Pancreas (tissue), 10 donors: ENCODE results near the gene ABCC1. TPM values are rescaled to one million over a fixed set of nuclear protein-coding genes. Genes with fewer than 3 reads are reported as not detected.
A peak's percentile ranks its signal among the peaks of the same experiment; 100 is the strongest.

Experiments used
- ATAC-seq, 4 donors: fragments of 200-7000 bp; cut with Tn5 transposase; one replicate each; pipeline versions ENCODE4 v1.8.0 to v1.9.1; 2020; ENCODE audit warnings: mild to moderate bottlenecking in 4 of 4, moderate library complexity in 4 of 4
- DNase-seq, 6 donors: peaks; one replicate each; pipeline ENCODE4 v3.0.0-alpha.2; 2020
- FAIRE-seq: peaks from 2 replicates; lab custom pipeline; 2012; peaks lifted over from hg19 to GRCh38; lab: Jason Lieb, UNC
- H3K27ac ChIP-seq, 4 donors: fragments of 200-600 bp; sonication (generic); 1 replicate in 3 of 4; 2 replicates in 1 of 4; pipeline versions ENCODE4 v1.5.0 to v1.8.0; 2020
- H3K27me3 ChIP-seq, 4 donors: fragments of 200-600 bp; one replicate each; pipeline ENCODE4 v1.8.0; 2021
- H3K36me3 ChIP-seq, 3 donors: fragments of 200-600 bp; sonication (generic) in 1 of 3; one replicate each; pipeline versions ENCODE4 v1.5.0 to v1.8.0; 2020 to 2021
- H3K4me1 ChIP-seq, 3 donors: fragments of 200-600 bp; one replicate each; pipeline ENCODE4 v1.8.0; 2021
- H3K4me3 ChIP-seq, 4 donors: fragments of 200-600 bp; sonication (generic) in 2 of 4; one replicate each; pipeline versions ENCODE4 v1.5.0 to v1.8.0; 2020 to 2021
- H3K9me3 ChIP-seq, 4 donors: fragments of 200-600 bp; one replicate each; pipeline ENCODE4 v1.8.0; 2021
- whole genome bisulfite sequencing, 2 donors: extraction: QIAGEN DNeasy Blood & Tissue Kit; methylation state at CpG; one replicate each; pipeline ENCODE4 v1.1.7; 2013; 5-methylcytosine and 5-hydroxymethylcytosine counted together
- intact Hi-C, 3 donors: fragments of 100-400 bp; cut with DNase I; formaldehyde crosslinking; loops; one replicate each; pipeline versions ENCODE4 v1.11.1 to v1.14.2; 2022
- polyA plus RNA-seq, 2 donors: library from polyadenylated mRNA; stranded (reverse); fragments of 200-250 nt; gene quantifications; one replicate each; pipeline ENCODE4 v1.2.3, GENCODE V29; 2013
- total RNA-seq, 6 donors: library from RNA; stranded (reverse); fragmentation: NEBNext Ultra II Directional in 4 of 6; extraction: Animal tissue kit (Norgen Biotek cat#: 25700) in 4 of 6; gene quantifications; one replicate each; pipeline versions ENCODE4 v1.2.1 to v1.2.4, GENCODE V29; 2021 to 2023
- TF ChIP-seq, protein P1 (sequence below), 4 donors: fragments of 200-600 bp; sonication (generic) in 3 of 4; IDR thresholded peaks; one replicate each; pipeline versions ENCODE4 v1.5.0 to v1.8.0; 2021; ENCODE audit warnings: antibody characterized with exemption in 4 of 4
- donor health status: healthy with polysubstance abuse.
- donor health status: DM: no; HTN: no; CAD: no; lungs with moderate emphysema.
- donor health status: DM: no; HTN: no; CAD: no.
- donor health status: control.
- donor health status: control.
- donor health status: Bipolar disorder and iron deficiency.
- donor health status: DM: yes; HTN: yes; CAD: no.
- donor health status: DM: no; HTN: no; CAD: no.
- donor health status: DM: no; HTN: no; CAD: no.
- donor health status: DM: yes; HTN: yes; CAD: no.

The ABCC1 gene
- total and polyA plus RNA-seq, 8 donors, result 8.5 to 16.8 (median 12.0) TPM

DNA sequence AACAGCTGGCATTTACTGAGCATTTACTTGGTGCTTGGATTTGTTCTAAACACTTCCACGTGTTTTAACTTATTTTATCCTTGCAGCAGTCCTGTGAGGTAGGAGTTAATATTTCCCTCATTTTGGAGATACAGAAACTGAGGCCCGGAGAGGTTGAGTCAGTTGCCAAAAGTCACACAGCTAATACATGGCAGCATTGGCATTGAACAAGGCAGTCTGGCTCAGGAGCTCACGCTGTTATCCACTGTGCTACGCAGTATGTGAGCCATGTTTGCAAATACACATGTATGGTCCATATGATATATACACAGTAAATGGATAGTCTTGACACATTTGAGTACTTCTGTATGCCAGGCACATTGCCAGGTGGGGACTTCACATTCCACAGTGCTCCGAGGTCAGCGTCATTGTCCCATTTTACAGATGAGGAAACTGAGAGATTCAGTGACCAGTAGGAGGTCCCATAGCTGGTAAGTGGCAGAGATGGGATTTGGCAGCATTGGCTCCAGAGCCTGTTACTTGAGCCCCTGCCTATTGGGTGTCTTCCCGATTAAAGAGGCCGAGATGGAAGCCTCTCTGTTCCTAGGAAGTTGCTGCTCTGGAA lies 163.1 kb downstream of the ABCC1 start:
- Histone ChIP-seq H3K9me3 (no peaks in the 10 kb centered on the region), H3K4me1 (peaks cover 0 to 3% (median 0%) of the 10 kb centered on the region in 3 donors), H3K27ac (no peak overlapping the region), H3K4me3 (no peak overlapping the region), H3K36me3 (peaks cover 0 to 28% (median 3%) of the 10 kb centered on the region in 3 donors), H3K27me3 (no peaks in the 10 kb centered on the region)
- no peak for FAIRE-seq
- no peak for DNase-seq
- intact Hi-C loops, result no loop called here
- TF ChIP-seq, protein P1, sequence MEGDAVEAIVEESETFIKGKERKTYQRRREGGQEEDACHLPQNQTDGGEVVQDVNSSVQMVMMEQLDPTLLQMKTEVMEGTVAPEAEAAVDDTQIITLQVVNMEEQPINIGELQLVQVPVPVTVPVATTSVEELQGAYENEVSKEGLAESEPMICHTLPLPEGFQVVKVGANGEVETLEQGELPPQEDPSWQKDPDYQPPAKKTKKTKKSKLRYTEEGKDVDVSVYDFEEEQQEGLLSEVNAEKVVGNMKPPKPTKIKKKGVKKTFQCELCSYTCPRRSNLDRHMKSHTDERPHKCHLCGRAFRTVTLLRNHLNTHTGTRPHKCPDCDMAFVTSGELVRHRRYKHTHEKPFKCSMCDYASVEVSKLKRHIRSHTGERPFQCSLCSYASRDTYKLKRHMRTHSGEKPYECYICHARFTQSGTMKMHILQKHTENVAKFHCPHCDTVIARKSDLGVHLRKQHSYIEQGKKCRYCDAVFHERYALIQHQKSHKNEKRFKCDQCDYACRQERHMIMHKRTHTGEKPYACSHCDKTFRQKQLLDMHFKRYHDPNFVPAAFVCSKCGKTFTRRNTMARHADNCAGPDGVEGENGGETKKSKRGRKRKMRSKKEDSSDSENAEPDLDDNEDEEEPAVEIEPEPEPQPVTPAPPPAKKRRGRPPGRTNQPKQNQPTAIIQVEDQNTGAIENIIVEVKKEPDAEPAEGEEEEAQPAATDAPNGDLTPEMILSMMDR (IDR thresholded peaks at IDR 0.05), result no peak
- no peak for ATAC-seq
- WGBS, 2 donors, result 80 to 83% methylated on average over 8 of the region's 8 CpGs

DNA sequence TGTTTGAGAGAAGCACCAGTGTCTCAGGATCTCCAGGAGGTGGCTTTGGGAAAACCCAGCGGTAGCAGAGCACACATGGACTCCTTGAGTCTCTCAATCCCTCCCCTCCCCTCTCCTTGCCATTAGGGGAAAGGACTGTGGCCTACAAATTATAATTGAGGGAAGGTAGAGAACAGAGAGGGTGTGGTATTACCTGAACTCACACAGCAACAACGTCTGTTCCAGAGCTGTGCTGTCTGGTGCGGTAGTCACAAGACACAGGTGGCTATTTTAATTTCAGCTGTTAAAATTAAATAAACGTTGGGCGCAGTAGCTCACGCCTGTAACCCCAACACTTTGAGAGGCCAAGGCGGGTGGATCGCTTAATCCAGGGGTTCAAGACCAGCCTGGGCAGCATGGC lies 163.7 kb downstream of the ABCC1 start:
- no peak for ATAC-seq
- 92 to 98% methylated on average over 8 of the region's 8 CpGs for WGBS, 2 donors
- TF ChIP-seq, protein P1 (IDR thresholded peaks at IDR 0.05), result no peak
- peaks cover 0 to 3% (median 0%) of the 10 kb centered on the region in 3 donors for H3K4me1 ChIP-seq
- no peaks in the 10 kb centered on the region for H3K27me3 ChIP-seq
- no peak overlapping the region for H3K27ac ChIP-seq
- no peaks in the 10 kb centered on the region for H3K9me3 ChIP-seq
- H3K4me3 ChIP-seq, result no peak overlapping the region
- DNase-seq, result no peak
- H3K36me3 ChIP-seq, result peaks cover 0 to 28% (median 3%) of the 10 kb centered on the region in 3 donors
- FAIRE-seq, result no peak
- intact Hi-C loops, result no loop called here

DNA sequence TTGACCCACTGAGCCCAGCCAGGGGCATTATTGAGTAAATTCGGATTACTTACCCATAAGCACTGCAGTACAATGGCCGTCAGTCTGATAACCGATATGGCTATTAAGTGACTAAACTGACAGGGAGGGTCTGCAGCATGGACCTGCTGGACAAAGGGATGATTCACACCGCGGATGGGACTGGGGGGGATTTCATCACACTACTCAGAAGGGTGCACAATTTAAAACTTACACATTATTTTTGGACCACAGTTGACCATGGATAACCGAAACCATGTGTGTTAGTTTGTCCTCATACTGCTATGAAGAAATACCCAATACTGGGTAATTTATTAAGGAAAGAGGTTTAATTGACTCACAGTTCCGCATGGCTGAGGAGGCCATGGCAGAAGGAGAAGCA lies 167.4 kb downstream of the ABCC1 start:
- TF ChIP-seq, protein P1 (IDR thresholded peaks at IDR 0.05), result no peak
- FAIRE-seq (no peak), ATAC-seq (no peak)

DNA sequence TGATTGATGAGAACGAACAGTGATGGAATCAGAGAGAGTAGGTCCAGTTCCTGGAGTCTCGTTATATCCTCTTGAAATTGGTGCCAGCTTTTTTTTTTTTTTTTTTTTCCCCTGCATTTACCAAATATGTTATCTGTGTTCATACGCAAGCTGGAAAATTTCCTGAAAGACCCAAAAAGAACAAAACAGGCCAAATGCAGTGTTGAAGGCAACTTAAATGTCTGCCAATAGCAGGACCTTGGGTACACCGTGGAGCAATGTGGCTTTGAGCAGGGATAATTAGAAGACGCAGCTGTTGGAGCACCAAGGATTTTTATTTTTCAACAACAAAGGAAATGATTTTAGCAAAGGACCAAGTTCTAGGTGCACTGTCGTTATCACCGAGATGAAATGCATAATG lies 168.9 kb downstream of the ABCC1 start:
- no peaks in the 10 kb centered on the region for H3K9me3 ChIP-seq
- H3K27me3 ChIP-seq, result no peaks in the 10 kb centered on the region
- FAIRE-seq (no peak), ATAC-seq (no peak), DNase-seq (no peak)
- no peak overlapping the region for H3K4me3 ChIP-seq
- TF ChIP-seq, protein P1 (IDR thresholded peaks at IDR 0.05), result no peak
- peaks cover 0 to 24% (median 0%) of the 10 kb centered on the region in 3 donors for H3K36me3 ChIP-seq
- 97% methylated on average over 7 of the region's 7 CpGs for WGBS, 2 donors
- H3K27ac ChIP-seq, result no peak overlapping the region
- intact Hi-C loops, result no loop called here
- no peaks in the 10 kb centered on the region for H3K4me1 ChIP-seq

More for the DNA sequence above, 167.4 kb downstream of the ABCC1 start:
- Histone ChIP-seq H3K9me3 (no peaks in the 10 kb centered on the region), H3K4me3 (no peak overlapping the region), H3K4me1 (no peaks in the 10 kb centered on the region), H3K27ac (no peak overlapping the region), H3K36me3 (peaks cover 0 to 30% (median 3%) of the 10 kb centered on the region in 3 donors), H3K27me3 (no peaks in the 10 kb centered on the region)
- 96 to 99% methylated on average over 7 of the region's 7 CpGs for whole genome bisulfite sequencing, 2 donors
- DNase-seq, result no peak
- intact Hi-C loops, result no loop called here

DNA sequence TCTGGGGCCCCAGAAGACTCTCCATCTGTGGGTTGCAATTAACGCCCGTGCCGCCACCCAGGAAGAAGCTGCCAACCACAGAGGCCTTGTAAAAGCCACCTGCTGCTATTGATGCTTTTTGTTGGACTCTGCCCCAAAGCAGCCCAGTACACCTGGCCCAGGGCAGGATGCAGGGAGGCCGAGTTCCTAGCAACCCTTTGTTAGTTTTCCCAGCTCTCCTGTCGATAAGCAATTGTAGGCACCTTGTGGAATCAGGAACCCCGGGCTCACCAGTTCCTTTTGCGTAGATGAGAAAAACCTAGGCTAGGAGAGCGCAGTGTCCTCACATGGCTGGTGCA lies 170.6 kb downstream of the ABCC1 start:
- intact Hi-C loops, result no loop called here
- ATAC-seq (peak; percentile 64 to 90 (median 83)), DNase-seq (peak in 1 of 6 donors; percentile 61), FAIRE-seq (no peak)
- Histone ChIP-seq H3K36me3 (peaks cover 0 to 18% (median 0%) of the 10 kb centered on the region in 3 donors), H3K27ac (peak overlapping the region in 1 of 4 donors; percentile 4), H3K4me3 (no peak overlapping the region), H3K4me1 (no peaks in the 10 kb centered on the region), H3K9me3 (no peaks in the 10 kb centered on the region), H3K27me3 (no peaks in the 10 kb centered on the region)
- TF ChIP-seq, protein P1 (IDR thresholded peaks at IDR 0.05), result no peak
- WGBS, 2 donors, result 34 to 48% methylated on average over 8 of the region's 8 CpGs
